ENCODE data around the gene MOB1A. TPM values are rescaled to one million over a fixed set of nuclear protein-coding genes. Genes with fewer than 3 reads are reported as not detected.
"Not testable (repeated sequence)": the region's sequence is repeated elsewhere in the genome, so short reads cannot be mapped to it uniquely, and the experiment has no call there.

The MOB1A gene
- 206 and 218 TPM in 2 replicates for total RNA-seq (2014; rRNA removed; shearing (Covaris generic))

GRCh38 chr2:74178211-74179062 lies at the start of gene MOB1A:
TSS of gene MOB1A (minus strand) at chr2:74178879. CDS start at chr2:74178674, 205 bp downstream.
- DNase-seq (ENCODE audit: low read depth): peak; percentile 97

GRCh38 chr2:74227646-74228045 lies 49.0 kb upstream of the MOB1A start:
- no peak for DNase-seq (ENCODE audit: low read depth)

- DNase-seq (ENCODE audit: low read depth): no peak
Measured at GRCh38 chr2:74226648-74227213, 48.1 kb upstream of the MOB1A start.

GRCh38 chr2:74225698-74226459 lies 47.2 kb upstream of the MOB1A start:
- no peak for DNase-seq (ENCODE audit: low read depth)

GRCh38 chr2:74223941-74224770 lies 45.5 kb upstream of the MOB1A start:
- no peak for DNase-seq (ENCODE audit: low read depth)

GRCh38 chr2:74222300-74222650 lies 43.6 kb upstream of the MOB1A start:
- no peak for DNase-seq (ENCODE audit: low read depth)

GRCh38 chr2:74221604-74222299 lies 43.1 kb upstream of the MOB1A start:
- DNase-seq (ENCODE audit: low read depth): no peak

GRCh38 chr2:74221091-74221490 lies 42.4 kb upstream of the MOB1A start:
- no peak for DNase-seq (ENCODE audit: low read depth)

- no peak for DNase-seq (ENCODE audit: low read depth)
Measured at GRCh38 chr2:74219846-74220486, 41.3 kb upstream of the MOB1A start.

- no peak for DNase-seq (ENCODE audit: low read depth)
Measured at GRCh38 chr2:74216642-74217041, 38.0 kb upstream of the MOB1A start.

- not testable (repeated sequence) for DNase-seq (ENCODE audit: low read depth)
Measured at GRCh38 chr2:74215771-74216170, 37.1 kb upstream of the MOB1A start.

- DNase-seq (ENCODE audit: low read depth): no peak
Measured at GRCh38 chr2:74212702-74213410, 34.2 kb upstream of the MOB1A start.

GRCh38 chr2:74206180-74206688 lies 27.6 kb upstream of the MOB1A start:
- peak; percentile 53 for DNase-seq (ENCODE audit: low read depth)

GRCh38 chr2:74205596-74205995 lies 26.9 kb upstream of the MOB1A start:
- DNase-seq (ENCODE audit: low read depth): peak; percentile 44

- no peak for DNase-seq (ENCODE audit: low read depth)
Measured at GRCh38 chr2:74205113-74205512, 26.4 kb upstream of the MOB1A start.

GRCh38 chr2:74204436-74204835 lies 25.8 kb upstream of the MOB1A start:
- no peak for DNase-seq (ENCODE audit: low read depth)

GRCh38 chr2:74201596-74201995 lies 22.9 kb upstream of the MOB1A start:
- DNase-seq (ENCODE audit: low read depth): peak; percentile 77

GRCh38 chr2:74201196-74201595 lies 22.5 kb upstream of the MOB1A start:
- DNase-seq (ENCODE audit: low read depth): no peak

GRCh38 chr2:74199871-74200305 lies 21.2 kb upstream of the MOB1A start:
- no peak for DNase-seq (ENCODE audit: low read depth)

- DNase-seq (ENCODE audit: low read depth): no peak
Measured at GRCh38 chr2:74199275-74199701, 20.6 kb upstream of the MOB1A start.
